Astrocyte (in vitro differentiated cells and primary cell): ENCODE data around the gene EARS2. TPM values are rescaled to one million over a fixed set of nuclear protein-coding genes. Genes with fewer than 3 reads are reported as not detected.
"Not testable (repeated sequence)": the region's sequence is repeated elsewhere in the genome, so short reads cannot be mapped to it uniquely, and the experiment has no call there.

ENCODE experiments used
- DNase-seq: peaks from one replicate; pipeline ENCODE4 v3.0.0-alpha.2; 2010; ENCODE audit warnings: low read depth
- FAIRE-seq: peaks from 2 replicates; lab custom pipeline; 2011; peaks lifted over from hg19 to GRCh38; lab: Jason Lieb, UNC
- H2AFZ ChIP-seq: 2 replicates; pipeline ENCODE4 v1.6.0; 2012; ENCODE audit warnings: low read depth, low read length, inconsistent platforms
- H3K27ac ChIP-seq: 2 replicates; pipeline ENCODE4 v1.5.1; 2011; ENCODE audit warnings: low read depth, low read length, inconsistent platforms
- H3K27me3 ChIP-seq: 2 replicates; pipeline ENCODE4 v1.6.0; 2011; ENCODE audit warnings: low read length, inconsistent platforms; ENCODE audit not compliant: insufficient read depth
- H3K36me3 ChIP-seq: 2 replicates; pipeline ENCODE4 v1.5.1; 2011; ENCODE audit warnings: low read length, inconsistent platforms; ENCODE audit not compliant: insufficient read depth
- H3K4me1 ChIP-seq: 2 replicates; pipeline ENCODE4 v1.5.1; 2011; ENCODE audit warnings: low read length, inconsistent platforms; ENCODE audit not compliant: insufficient read depth
- H3K4me2 ChIP-seq: 2 replicates; pipeline ENCODE4 v1.6.0; 2012; ENCODE audit warnings: low read length, inconsistent platforms
- H3K4me3 ChIP-seq: 2 replicates; pipeline ENCODE4 v1.5.1; 2011; ENCODE audit warnings: low read depth, mild to moderate bottlenecking, low read length, inconsistent platforms; ENCODE audit not compliant: insufficient read depth
- H3K79me2 ChIP-seq: 2 replicates; pipeline ENCODE4 v1.6.0; 2012; ENCODE audit warnings: mild to moderate bottlenecking, low read length, inconsistent platforms; ENCODE audit not compliant: insufficient read depth
- H3K9ac ChIP-seq: 2 replicates; pipeline ENCODE4 v1.6.0; 2012; ENCODE audit warnings: mild to moderate bottlenecking, low read length, inconsistent platforms
- H3K9me3 ChIP-seq: 2 replicates; pipeline ENCODE4 v1.5.1; 2012; ENCODE audit warnings: low read depth, mild to moderate bottlenecking, low read length, inconsistent platforms; ENCODE audit not compliant: insufficient read depth
- H4K20me1 ChIP-seq: 2 replicates; pipeline ENCODE4 v1.6.0; 2012; ENCODE audit warnings: low read length, inconsistent platforms; ENCODE audit not compliant: insufficient read depth
- H3K27ac Mint-ChIP-seq: one replicate; pipeline ENCODE4 v1.8.0; 2021; ENCODE audit warnings: mild to moderate bottlenecking, mixed read lengths; ENCODE audit not compliant: unreplicated experiment
- H3K27me3 Mint-ChIP-seq: one replicate; pipeline ENCODE4 v1.8.0; 2021; ENCODE audit warnings: low read depth, mixed read lengths; ENCODE audit not compliant: unreplicated experiment
- H3K36me3 Mint-ChIP-seq: one replicate; pipeline ENCODE4 v1.8.0; 2021; ENCODE audit warnings: low read depth, mixed read lengths; ENCODE audit not compliant: unreplicated experiment
- H3K4me1 Mint-ChIP-seq: one replicate; pipeline ENCODE4 v1.8.0; 2021; ENCODE audit warnings: low read depth, mixed read lengths; ENCODE audit not compliant: unreplicated experiment
- H3K4me3 Mint-ChIP-seq: one replicate; pipeline ENCODE4 v1.8.0; 2021; ENCODE audit warnings: mild to moderate bottlenecking, moderate library complexity, mixed read lengths; ENCODE audit not compliant: unreplicated experiment
- H3K9me3 Mint-ChIP-seq: one replicate; pipeline ENCODE4 v1.8.0; 2021; ENCODE audit warnings: mild to moderate bottlenecking, mixed read lengths; ENCODE audit not compliant: unreplicated experiment
- EZH2 ChIP-seq: IDR thresholded peaks from 2 replicates; pipeline ENCODE4 v1.6.1; 2012; ENCODE audit warnings: mild to moderate bottlenecking, low read length, inconsistent platforms; ENCODE audit not compliant: insufficient read depth
- total RNA-seq: library from RNA; stranded (reverse); gene quantifications from 2 replicates; pipeline ENCODE4 v1.2.1, GENCODE V29; 2021
- TF ChIP-seq, protein P1 (sequence below): IDR thresholded peaks from 2 replicates; pipeline ENCODE4 v1.5.1; 2011; ENCODE audit warnings: low read depth, mild to moderate bottlenecking, inconsistent platforms, low read length, moderate library complexity; ENCODE audit not compliant: insufficient read depth

The EARS2 gene
- total RNA-seq, 1 donor from 2014 or later = 19.4 TPM

DNA sequence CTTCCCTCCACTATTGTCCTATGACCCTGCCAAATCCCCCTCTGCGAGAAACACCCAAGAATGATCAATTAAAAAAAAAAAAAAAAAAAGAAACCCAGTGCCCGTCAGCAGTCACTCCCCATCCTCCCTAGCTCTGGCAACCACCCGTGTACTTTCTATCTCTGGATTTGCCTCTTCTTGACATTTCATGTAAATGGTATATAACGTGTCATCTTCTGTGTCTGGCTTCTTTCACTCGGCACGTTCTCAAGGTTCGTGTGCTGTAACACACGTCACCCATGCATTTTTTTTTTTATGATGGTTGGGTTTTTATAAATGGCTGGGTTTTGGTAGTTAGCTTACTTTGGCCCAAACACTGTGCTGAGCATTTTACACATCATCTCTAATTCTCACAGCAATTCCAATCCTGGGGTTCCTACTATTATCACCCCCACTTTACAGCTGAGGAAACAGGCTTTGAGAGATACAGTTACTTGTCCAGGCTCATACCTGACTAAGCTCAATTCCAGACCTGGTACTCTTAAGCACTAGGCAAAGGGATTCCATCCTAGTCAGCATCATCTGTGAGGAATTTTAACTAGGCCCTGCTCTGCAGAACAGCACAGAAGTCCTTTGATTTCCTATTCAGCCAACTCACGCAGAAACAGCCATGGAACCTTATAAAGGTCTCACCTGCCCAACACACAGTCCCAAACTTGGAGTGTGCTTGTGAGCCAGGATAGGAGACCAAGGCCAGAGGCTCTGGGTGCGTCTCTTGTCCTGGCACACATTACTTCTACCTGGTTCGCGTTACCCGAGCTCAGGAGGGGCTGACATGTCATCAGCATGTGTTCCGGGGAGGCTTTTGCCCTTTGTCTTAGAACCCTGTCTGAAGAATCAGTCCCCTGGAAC is 27.3 kb upstream of the EARS2 start:
- Histone ChIP-seq H3K27me3 (no peaks in the 10 kb centered on the region), H3K9ac (no peak overlapping the region), H3K4me3 (no peak overlapping the region), H3K4me1 (peaks cover 16% of the 10 kb centered on the region), H3K9me3 (no peaks in the 10 kb centered on the region), H3K36me3 (peaks cover 37% of the 10 kb centered on the region), H2AFZ (no peak overlapping the region), H4K20me1 (peaks cover 24% of the 10 kb centered on the region), H3K4me2 (no peak overlapping the region), H3K27ac (no peak overlapping the region), H3K79me2 (peaks cover 28% of the 10 kb centered on the region)
- FAIRE-seq = no peak
- DNase-seq = no peak
- Mint-ChIP-seq H3K36me3 (peaks cover 11% of the 10 kb centered on the region), H3K27me3 (no peaks in the 10 kb centered on the region), H3K4me3 (no peak overlapping the region), H3K9me3 (peaks cover 2% of the 10 kb centered on the region), H3K27ac (no peak overlapping the region), H3K4me1 (peaks cover 5% of the 10 kb centered on the region)
- TF ChIP-seq EZH2 = no peak
- TF ChIP-seq, protein P1, sequence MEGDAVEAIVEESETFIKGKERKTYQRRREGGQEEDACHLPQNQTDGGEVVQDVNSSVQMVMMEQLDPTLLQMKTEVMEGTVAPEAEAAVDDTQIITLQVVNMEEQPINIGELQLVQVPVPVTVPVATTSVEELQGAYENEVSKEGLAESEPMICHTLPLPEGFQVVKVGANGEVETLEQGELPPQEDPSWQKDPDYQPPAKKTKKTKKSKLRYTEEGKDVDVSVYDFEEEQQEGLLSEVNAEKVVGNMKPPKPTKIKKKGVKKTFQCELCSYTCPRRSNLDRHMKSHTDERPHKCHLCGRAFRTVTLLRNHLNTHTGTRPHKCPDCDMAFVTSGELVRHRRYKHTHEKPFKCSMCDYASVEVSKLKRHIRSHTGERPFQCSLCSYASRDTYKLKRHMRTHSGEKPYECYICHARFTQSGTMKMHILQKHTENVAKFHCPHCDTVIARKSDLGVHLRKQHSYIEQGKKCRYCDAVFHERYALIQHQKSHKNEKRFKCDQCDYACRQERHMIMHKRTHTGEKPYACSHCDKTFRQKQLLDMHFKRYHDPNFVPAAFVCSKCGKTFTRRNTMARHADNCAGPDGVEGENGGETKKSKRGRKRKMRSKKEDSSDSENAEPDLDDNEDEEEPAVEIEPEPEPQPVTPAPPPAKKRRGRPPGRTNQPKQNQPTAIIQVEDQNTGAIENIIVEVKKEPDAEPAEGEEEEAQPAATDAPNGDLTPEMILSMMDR = no peak

DNA sequence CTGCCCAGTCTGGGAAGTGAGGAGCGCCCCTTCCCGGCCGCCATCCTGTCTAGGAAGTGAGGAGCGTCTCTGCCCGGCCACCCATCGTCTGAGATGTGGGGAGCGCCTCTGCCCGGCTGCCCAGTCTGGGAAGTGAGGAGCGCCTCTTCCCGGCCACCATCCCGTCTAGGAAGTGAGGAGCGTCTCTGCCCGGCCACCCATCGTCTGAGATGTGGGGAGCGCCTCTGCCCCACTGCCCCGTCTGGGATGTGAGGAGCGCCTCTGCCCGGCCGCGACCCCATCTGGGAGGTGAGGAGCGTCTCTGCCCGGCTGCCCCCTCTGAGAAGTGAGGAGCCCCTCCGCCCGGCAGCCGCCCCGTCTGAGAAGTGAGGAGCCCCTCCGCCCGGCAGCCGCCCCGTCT is 26.1 kb upstream of the EARS2 start:
- Histone ChIP-seq H3K79me2 (peaks cover 16% of the 10 kb centered on the region), H4K20me1 (peaks cover 13% of the 10 kb centered on the region), H3K36me3 (peaks cover 33% of the 10 kb centered on the region), H3K4me1 (peaks cover 12% of the 10 kb centered on the region)
- not testable (repeated sequence) for H3K4me3 ChIP-seq, H3K27ac Mint-ChIP-seq, H2AFZ ChIP-seq, H3K27me3 ChIP-seq, H3K4me1 Mint-ChIP-seq, H3K9ac ChIP-seq, H3K4me3 Mint-ChIP-seq, H3K4me2 ChIP-seq, H3K9me3 ChIP-seq, H3K27me3 Mint-ChIP-seq, H3K27ac ChIP-seq, H3K9me3 Mint-ChIP-seq, FAIRE-seq, DNase-seq
- H3K36me3 Mint-ChIP-seq = peaks cover 13% of the 10 kb centered on the region

DNA sequence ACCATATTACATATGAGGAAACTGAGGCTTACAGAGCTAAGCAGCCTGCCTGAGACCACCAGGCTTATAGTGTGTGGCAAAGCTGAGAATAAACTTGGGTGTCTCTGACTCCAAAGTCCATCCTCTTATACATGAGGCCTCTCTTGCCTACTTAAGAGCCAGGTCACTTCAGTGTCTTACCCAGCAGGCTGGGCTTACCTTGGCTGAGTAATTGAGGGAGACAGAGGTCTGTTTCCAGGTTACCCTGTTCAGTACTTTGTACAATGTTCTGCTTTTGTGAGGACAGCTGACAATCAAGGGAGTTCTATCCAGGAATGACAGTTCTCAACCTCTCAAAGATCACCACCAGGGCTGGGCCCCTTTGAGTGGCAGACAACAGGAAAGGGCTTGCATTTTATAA is 24.6 kb upstream of the EARS2 start:
- no peak for TF ChIP-seq EZH2
- TF ChIP-seq, protein P1 = no peak
- H3K4me1 Mint-ChIP-seq = no peaks in the 10 kb centered on the region
- H3K4me3 Mint-ChIP-seq = no peak overlapping the region
- H3K36me3 Mint-ChIP-seq = peaks cover 9% of the 10 kb centered on the region
- DNase-seq = no peak
- Histone ChIP-seq H3K9ac (no peak overlapping the region), H3K4me1 (no peaks in the 10 kb centered on the region), H2AFZ (no peak overlapping the region), H3K36me3 (peaks cover 33% of the 10 kb centered on the region), H3K27me3 (no peaks in the 10 kb centered on the region), H3K27ac (no peak overlapping the region), H4K20me1 (no peaks in the 10 kb centered on the region), H3K9me3 (no peaks in the 10 kb centered on the region), H3K4me3 (no peak overlapping the region), H3K4me2 (no peak overlapping the region), H3K79me2 (peaks cover 5% of the 10 kb centered on the region)
- peaks cover 2% of the 10 kb centered on the region for H3K9me3 Mint-ChIP-seq
- no peak overlapping the region for H3K27ac Mint-ChIP-seq
- no peak for FAIRE-seq
- no peaks in the 10 kb centered on the region for H3K27me3 Mint-ChIP-seq
